Mucosa of descending colon (tissue), 3 donors: Measurements from ENCODE around the gene TEX9. TPM values are rescaled to one million over a fixed set of nuclear protein-coding genes. Genes with fewer than 3 reads are reported as not detected.

Experiments used
- ATAC-seq: fragments of 200-7000 bp; cut with Tn5 transposase; one replicate; pipeline ENCODE4 v1.9.1; 2020; ENCODE audit warnings: mild to moderate bottlenecking, moderate library complexity
- DNase-seq, 3 donors: peaks; one replicate each; pipeline ENCODE4 v3.0.0-alpha.2; 2020
- H3K36me3 ChIP-seq: fragments of 200-600 bp; one replicate; pipeline ENCODE4 v1.8.0; 2021; ENCODE audit warnings: low read depth, mild to moderate bottlenecking
- H3K4me1 ChIP-seq: fragments of 200-600 bp; one replicate; pipeline ENCODE4 v1.8.0; 2021; ENCODE audit warnings: low read depth, mild to moderate bottlenecking
- H3K4me3 ChIP-seq: fragments of 200-600 bp; one replicate; pipeline ENCODE4 v1.8.0; 2021; ENCODE audit warnings: mild to moderate bottlenecking
- H3K9me3 ChIP-seq: fragments of 200-600 bp; one replicate; pipeline ENCODE4 v1.8.0; 2021; ENCODE audit warnings: mild to moderate bottlenecking
- CTCF ChIP-seq: fragments of 200-600 bp; IDR thresholded peaks from one replicate; pipeline ENCODE4 v1.8.0; 2022; ENCODE audit warnings: antibody characterized with exemption, mild to moderate bottlenecking
- intact Hi-C, 2 donors: fragments of 100-400 bp; cut with DNase I in 1 of 2; cut with micrococcal nuclease in 1 of 2; formaldehyde crosslinking; loops; one replicate each; pipeline versions ENCODE4 v1.11.0 to v1.11.1; 2022; cut with DNase I, micrococcal nuclease
- total RNA-seq, 3 donors: library from RNA; stranded (reverse); fragmentation: NEBNext Ultra II Directional in 2 of 3; extraction: Animal tissue kit (Norgen Biotek cat#: 25700) in 2 of 3; gene quantifications; one replicate each; pipeline versions ENCODE4 v1.2.1 to v1.2.4, GENCODE V29; 2021 to 2023
- donor health status: DM: no; HTN: no; CAD: no; lungs with moderate emphysema.
- donor health status: DM: no; HTN: no; CAD: no.
- donor health status: DM: no; HTN: yes; CAD: no.

TEX9 gene
- total RNA-seq, 3 donors from 2014 or later = 5.7 to 10.6 (median 7.8) TPM

DNA sequence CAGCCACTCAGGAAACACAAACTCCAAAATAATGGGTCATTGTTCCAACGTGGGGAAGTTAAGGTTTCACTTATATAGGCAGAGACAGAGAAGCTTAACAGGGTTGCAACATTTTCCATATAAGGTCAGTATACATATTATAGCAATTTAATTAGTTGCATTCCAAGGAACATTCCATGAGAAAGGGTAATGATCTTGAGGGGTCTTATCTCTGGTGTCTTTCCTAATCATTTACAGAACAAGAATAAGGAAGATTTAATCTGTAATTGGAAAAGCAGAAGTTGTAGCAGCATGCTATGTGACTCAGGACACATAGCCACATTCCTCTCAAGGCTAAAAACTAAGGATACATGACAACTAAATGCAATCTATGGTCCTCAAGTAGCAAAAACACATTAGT, 94.8 kb downstream of the TEX9 start:
- ATAC-seq = no peak
- Histone ChIP-seq H3K4me1 (peaks cover 7% of the 10 kb centered on the region), H3K9me3 (no peaks in the 10 kb centered on the region), H3K4me3 (no peak overlapping the region), H3K36me3 (no peaks in the 10 kb centered on the region)
- no peak for TF ChIP-seq CTCF
- no peak for DNase-seq
- intact Hi-C loops = no loop called here

- no peak for TF ChIP-seq CTCF
- H3K4me1 ChIP-seq = peaks cover 10% of the 10 kb centered on the region
- H3K36me3 ChIP-seq = no peaks in the 10 kb centered on the region
- no peak for ATAC-seq
- DNase-seq = no peak
- H3K4me3 ChIP-seq = no peak overlapping the region
- H3K9me3 ChIP-seq = no peaks in the 10 kb centered on the region
- intact Hi-C loops = no loop called here
These were observed 95.7 kb downstream of the TEX9 start for GRCh38 chr15:56460947-56461346.

DNA sequence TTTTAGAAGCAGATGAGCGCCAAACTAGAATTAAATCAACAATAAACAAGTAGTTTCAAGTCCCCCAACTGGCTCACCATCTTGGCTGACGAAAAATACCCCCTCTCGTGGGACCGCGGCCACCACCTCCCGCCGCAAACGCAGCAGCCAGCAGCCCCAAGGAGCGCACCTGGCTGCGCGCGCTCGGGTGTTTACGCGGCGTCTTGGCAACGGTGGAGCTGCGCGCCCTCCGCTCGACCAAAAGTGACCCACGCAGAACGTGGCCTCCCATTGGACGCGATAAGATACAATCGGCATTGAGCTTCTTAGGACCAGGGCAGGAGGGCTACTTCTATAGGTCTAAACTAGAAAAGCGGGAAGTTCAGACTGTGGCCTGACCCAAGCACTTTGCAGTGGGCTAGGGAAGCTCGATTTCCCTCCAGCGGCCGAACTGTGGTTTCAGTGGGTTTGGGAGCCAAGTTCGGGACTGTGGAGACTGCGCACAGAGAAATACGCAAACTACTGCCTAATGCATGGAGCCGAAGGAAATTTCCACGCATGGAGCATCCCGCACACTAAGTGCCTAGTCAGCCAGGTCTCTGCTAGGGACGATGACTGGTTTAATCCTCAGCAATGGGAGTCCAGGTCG, 99.8 kb downstream of the TEX9 start, which contains the start of gene MNS1:
TSS of gene MNS1 (minus strand) at position 245 of the 628 bp plus-strand sequence. CDS start at position 80, 165 bp downstream.
- intact Hi-C loops = no loop called here
- H3K4me1 ChIP-seq = peaks cover 15% of the 10 kb centered on the region
- DNase-seq (peak; percentile 89 to 95 (median 90)), ATAC-seq (peak; percentile 100)
- H3K4me3 ChIP-seq = peak within 1 kb of the TSS; percentile 19
- no peak for TF ChIP-seq CTCF
- H3K9me3 ChIP-seq = no peaks in the 10 kb centered on the region
- no peaks in the 10 kb centered on the region for H3K36me3 ChIP-seq

DNA sequence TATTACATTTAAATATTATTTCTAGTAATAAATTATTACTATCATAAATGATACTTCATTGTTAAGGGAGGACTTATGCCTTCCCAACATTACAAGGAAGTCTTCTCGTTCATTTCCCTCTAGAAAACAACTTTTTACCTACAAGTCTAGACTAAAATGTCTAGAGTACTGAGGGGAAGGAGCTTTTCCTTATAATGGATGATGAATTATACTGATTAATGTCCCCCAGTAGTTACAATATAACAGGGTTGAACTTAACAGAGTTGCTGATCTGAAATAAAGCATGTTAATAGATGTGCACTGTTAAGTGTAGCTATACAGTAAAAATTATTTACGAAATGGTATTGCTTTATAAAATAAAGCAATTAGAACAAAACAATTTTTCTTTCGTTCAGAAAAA, 102.4 kb downstream of the TEX9 start:
- intact Hi-C loops = no loop called here
- no peak for ATAC-seq

DNA sequence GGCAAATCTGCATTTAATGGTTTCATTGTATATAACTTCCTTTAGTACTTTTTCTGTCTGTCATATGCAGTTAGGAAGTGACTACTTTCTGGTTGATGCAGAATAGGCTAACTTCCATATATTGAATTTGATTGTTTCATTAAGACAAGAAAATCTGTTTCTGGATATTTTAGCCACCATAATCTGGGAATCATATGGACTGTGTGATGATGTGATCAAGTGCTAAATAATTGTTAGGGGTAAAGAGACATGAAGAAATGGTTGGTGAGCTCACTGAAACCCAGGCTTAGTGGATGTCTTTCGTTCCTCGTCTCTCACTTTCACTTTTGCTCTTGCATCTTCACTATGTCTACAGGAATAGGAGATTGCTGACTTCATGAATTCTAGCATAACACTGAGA, 103.2 kb downstream of the TEX9 start:
- Histone ChIP-seq H3K9me3 (no peaks in the 10 kb centered on the region), H3K4me1 (peaks cover 15% of the 10 kb centered on the region), H3K36me3 (no peaks in the 10 kb centered on the region), H3K4me3 (no peak overlapping the region)
- DNase-seq (no peak), ATAC-seq (peak; percentile 38)
- no peak for TF ChIP-seq CTCF
- intact Hi-C loops = no loop called here

More for the DNA sequence above, 102.4 kb downstream of the TEX9 start:
- TF ChIP-seq CTCF = no peak
- peaks cover 15% of the 10 kb centered on the region for H3K4me1 ChIP-seq
- DNase-seq = no peak
- H3K36me3 ChIP-seq = no peaks in the 10 kb centered on the region
- no peak overlapping the region for H3K4me3 ChIP-seq
- no peaks in the 10 kb centered on the region for H3K9me3 ChIP-seq
